ENCODE data around the gene MAP2K5. TPM values are rescaled to one million over a fixed set of nuclear protein-coding genes. Genes with fewer than 3 reads are reported as not detected.

The MAP2K5 gene
- total RNA-seq, 1 donor from 2014 or later = 25.0 TPM

DNA sequence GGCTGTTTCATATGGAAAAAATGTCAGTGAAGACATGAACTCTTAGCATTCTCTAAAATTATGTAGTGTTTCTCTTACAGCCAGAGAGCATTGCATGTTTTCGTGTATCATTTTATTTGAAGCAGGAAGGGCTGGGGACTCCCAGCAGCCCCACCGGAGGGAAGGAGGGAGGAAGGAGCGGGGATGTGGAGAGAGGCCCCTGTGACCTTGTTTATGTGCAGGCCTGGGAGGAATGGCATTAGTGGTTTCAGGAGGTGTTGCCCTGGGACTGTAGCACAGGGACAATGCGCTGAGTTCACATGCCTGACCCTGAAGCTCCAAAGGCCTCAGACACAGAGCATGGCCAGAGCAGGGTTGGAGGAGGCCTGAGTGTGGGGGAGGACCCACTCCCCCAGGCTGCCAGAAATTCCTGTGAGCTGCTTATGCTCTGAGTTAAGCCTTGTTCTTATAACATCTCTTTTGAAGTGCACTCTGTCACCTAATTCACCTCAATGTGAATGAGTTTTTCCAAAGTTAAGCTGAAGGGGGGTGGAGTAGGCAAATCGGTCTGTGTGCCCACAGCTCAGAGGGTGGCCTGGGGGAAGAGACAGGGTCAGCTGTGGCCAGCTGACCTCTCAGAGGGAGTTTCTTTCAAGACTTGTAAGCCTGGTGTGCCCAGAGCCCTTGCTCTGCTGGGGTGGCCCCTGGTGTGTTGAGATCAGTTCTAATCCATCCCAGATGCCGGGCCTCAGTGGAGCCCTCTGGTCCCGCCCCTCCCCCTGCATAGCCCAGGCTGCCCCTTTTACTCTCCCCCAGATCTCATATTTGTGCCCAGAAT is 301.3 kb downstream of the MAP2K5 start:
- no peak for DNase-seq
- Histone ChIP-seq H3K4me3 (no peak overlapping the region), H3K27me3 (ENCODE audit: low read depth) (no peaks in the 10 kb centered on the region), H3K27ac (replicated peaks) (no peak overlapping the region), H3K4me1 (peaks cover 24% of the 10 kb centered on the region), H3K36me3 (no peaks in the 10 kb centered on the region), H3K9me3 (replicated peaks) (no peaks in the 10 kb centered on the region)
- intact Hi-C loops (cut with micrococcal nuclease) = no loop called here
- TF ChIP-seq, protein P1, sequence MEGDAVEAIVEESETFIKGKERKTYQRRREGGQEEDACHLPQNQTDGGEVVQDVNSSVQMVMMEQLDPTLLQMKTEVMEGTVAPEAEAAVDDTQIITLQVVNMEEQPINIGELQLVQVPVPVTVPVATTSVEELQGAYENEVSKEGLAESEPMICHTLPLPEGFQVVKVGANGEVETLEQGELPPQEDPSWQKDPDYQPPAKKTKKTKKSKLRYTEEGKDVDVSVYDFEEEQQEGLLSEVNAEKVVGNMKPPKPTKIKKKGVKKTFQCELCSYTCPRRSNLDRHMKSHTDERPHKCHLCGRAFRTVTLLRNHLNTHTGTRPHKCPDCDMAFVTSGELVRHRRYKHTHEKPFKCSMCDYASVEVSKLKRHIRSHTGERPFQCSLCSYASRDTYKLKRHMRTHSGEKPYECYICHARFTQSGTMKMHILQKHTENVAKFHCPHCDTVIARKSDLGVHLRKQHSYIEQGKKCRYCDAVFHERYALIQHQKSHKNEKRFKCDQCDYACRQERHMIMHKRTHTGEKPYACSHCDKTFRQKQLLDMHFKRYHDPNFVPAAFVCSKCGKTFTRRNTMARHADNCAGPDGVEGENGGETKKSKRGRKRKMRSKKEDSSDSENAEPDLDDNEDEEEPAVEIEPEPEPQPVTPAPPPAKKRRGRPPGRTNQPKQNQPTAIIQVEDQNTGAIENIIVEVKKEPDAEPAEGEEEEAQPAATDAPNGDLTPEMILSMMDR (IDR thresholded peaks at IDR 0.05; ENCODE audit: borderline replicate concordance) = no peak

DNA sequence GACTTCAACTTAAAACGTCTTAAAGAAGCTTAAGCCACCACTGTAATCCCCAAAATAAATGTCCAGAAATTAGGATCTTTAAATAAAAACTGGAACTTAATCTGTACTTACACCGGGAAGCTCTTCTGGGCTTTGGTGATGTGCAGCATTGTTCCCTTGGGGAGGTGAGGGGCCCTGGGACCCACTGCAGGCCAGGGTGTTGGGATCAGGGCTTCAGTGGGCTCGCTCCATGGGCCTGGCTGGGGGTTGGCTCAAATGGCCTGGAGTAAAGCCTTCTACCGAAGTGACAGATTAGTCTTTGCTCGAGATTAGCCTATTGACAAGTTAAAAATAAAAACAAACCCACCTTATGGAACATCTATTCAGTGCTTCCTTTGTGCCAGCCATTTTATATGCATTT is 303.5 kb downstream of the MAP2K5 start:
- TF ChIP-seq, protein P1 (IDR thresholded peaks at IDR 0.05; ENCODE audit: borderline replicate concordance) = no peak
- H3K4me3 ChIP-seq = no peak overlapping the region
- peaks cover 7% of the 10 kb centered on the region for H3K4me1 ChIP-seq
- H3K36me3 ChIP-seq = no peaks in the 10 kb centered on the region
- intact Hi-C loops (cut with micrococcal nuclease) = no loop called here
- H3K27ac ChIP-seq (replicated peaks) = no peak overlapping the region
- no peaks in the 10 kb centered on the region for H3K27me3 ChIP-seq (ENCODE audit: low read depth)
- no peaks in the 10 kb centered on the region for H3K9me3 ChIP-seq (replicated peaks)
- DNase-seq = no peak

DNA sequence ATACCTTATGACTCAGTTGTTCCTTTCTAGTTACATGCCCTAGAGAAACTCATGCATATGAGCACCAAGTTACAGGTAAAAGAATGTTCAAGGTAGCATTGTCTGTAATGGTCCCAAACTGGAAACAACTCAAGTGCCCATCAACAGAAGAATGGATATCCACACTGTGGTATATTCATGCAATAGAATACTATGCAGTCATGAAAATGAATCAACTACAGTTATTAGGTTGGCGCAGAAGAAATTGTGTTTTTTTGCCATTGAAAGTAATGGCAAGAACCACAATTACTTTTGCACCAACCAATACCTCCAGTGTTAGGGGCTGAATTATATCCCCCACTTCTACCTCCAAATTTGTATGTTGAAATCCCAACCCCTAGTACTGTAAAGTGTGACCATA is 307.0 kb downstream of the MAP2K5 start:
- intact Hi-C loops (cut with micrococcal nuclease) = no loop called here
- TF ChIP-seq, protein P1 (IDR thresholded peaks at IDR 0.05; ENCODE audit: borderline replicate concordance) = no peak
- Histone ChIP-seq H3K4me1 (no peaks in the 10 kb centered on the region), H3K27ac (replicated peaks) (no peak overlapping the region), H3K27me3 (ENCODE audit: low read depth) (no peaks in the 10 kb centered on the region), H3K36me3 (no peaks in the 10 kb centered on the region), H3K9me3 (replicated peaks) (no peaks in the 10 kb centered on the region), H3K4me3 (no peak overlapping the region)
- no peak for DNase-seq

DNA sequence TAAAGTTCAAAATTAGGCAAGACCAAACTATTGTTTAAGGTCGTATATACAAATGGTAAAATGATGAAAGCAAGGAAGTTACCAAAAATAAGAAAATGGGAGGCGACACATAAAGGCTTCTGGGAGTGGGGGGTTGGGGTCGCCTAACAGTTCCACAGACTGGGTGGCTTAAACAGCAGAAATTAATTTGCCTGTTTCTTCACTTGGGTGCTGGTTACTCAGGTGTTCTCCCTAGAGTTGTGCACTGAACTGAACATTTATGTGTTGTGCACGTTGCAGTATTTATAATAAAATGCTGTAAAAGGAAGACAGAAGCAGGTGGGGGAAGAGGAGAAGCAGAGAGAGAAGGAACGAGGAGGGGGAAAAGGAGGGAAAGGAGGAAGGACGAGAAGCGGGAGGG is 307.8 kb downstream of the MAP2K5 start:
- H3K4me3 ChIP-seq = no peak overlapping the region
- no peak for DNase-seq
- no peaks in the 10 kb centered on the region for H3K9me3 ChIP-seq (replicated peaks)
- no peak overlapping the region for H3K27ac ChIP-seq (replicated peaks)
- TF ChIP-seq, protein P1 (IDR thresholded peaks at IDR 0.05; ENCODE audit: borderline replicate concordance) = no peak
- no peaks in the 10 kb centered on the region for H3K4me1 ChIP-seq
- no peaks in the 10 kb centered on the region for H3K36me3 ChIP-seq
- intact Hi-C loops (cut with micrococcal nuclease) = no loop called here
- no peaks in the 10 kb centered on the region for H3K27me3 ChIP-seq (ENCODE audit: low read depth)

DNA sequence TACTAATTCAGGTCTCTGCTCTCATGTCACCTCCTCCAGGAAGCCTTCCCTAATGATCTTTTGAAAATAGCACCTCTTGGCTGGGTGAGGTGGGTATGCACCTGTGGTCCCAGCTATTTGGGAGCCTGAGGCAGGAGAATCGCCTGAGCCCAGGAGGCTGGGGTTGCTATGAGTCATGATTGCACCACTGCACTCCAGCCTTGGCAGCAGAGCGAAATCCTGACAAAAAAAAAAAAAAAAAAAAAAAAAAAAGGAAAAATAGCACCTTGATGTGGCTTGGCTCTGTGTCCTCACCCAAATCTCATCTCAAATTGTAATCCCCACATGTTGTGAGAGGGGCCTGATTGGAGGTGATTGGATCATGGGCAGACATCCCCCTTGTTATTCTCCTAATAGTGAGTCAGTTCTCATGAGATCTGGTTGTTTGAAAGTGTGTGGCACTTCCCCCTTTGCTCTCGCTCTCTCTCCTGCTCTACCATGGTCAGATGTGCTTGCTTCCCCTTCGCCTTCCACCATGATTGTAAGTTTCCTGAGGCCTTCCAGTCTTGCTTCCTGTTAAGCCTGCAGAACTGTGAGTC is 308.6 kb downstream of the MAP2K5 start:
- TF ChIP-seq, protein P1 (IDR thresholded peaks at IDR 0.05; ENCODE audit: borderline replicate concordance) = no peak
- Histone ChIP-seq H3K27me3 (ENCODE audit: low read depth) (no peaks in the 10 kb centered on the region), H3K4me1 (no peaks in the 10 kb centered on the region), H3K4me3 (no peak overlapping the region), H3K9me3 (replicated peaks) (no peaks in the 10 kb centered on the region), H3K36me3 (no peaks in the 10 kb centered on the region), H3K27ac (replicated peaks) (no peak overlapping the region)
- DNase-seq = no peak
- intact Hi-C loops (cut with micrococcal nuclease) = no loop called here

Measured in left ventricle myocardium inferior (tissue), 1 donor.